DMS153 (cell line): Measurements from ENCODE around the gene BCL11A.

Source experiments
- DNase-seq: peaks from one replicate; lab custom pipeline; 2025; lab: John Stamatoyannopoulos, UW

BCL11A gene

GRCh38 chr2:60553495-60554073 lies at the start of gene BCL11A:
TSS of gene BCL11A (minus strand) at chr2:60553654. CDS start at chr2:60553270, 384 bp downstream.
- peak; percentile 71 for DNase-seq

- DNase-seq: no peak
These were observed 49.5 kb upstream of the BCL11A start for GRCh38 chr2:60602828-60603532.

DNA sequence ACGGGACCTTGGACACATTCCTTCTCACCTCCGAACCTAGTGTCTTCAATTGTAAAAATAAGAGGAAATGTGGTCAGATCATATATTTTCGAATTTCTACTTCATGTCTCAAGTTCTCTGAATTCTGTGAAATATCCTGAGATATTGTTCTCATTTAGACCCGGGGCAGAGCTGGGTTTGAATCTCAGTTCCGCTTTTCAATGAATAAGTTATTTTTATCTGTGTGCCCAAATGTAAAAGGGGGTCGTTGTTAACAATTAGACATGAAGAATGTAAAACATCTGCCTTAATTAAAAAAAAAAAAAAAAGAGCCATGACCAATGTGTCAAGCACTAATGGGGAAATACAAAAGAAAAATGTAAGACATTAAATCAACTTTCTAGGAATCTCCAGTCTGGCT lies 48.9 kb upstream of the BCL11A start:
- DNase-seq: no peak

- no peak for DNase-seq
These were observed 44.8 kb upstream of the BCL11A start for GRCh38 chr2:60598271-60598670.

DNA sequence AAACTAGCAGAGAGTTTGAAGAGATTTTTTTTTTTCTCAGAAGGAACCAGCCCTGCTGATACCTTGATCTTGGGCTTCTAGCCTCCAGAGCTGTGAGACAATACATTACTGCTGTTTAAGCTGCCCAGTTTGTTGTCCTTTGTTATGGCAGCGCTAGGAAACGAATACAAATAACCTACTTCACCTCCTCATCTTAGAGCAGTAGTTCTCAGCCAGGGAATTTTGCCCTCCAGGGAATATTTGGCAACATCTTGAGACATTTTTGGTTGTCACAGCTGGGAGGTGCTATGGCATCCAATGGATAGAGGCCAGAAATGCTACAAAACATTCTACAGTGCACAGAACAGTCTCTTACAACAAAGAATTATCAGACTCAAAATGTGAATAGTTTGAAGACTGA lies 43.9 kb upstream of the BCL11A start:
- no peak for DNase-seq

- DNase-seq: no peak
These were observed 43.0 kb upstream of the BCL11A start for GRCh38 chr2:60596411-60596810.

GRCh38 chr2:60595953-60596352 lies 42.5 kb upstream of the BCL11A start:
- DNase-seq: no peak

- DNase-seq: no peak
These were observed 35.6 kb upstream of the BCL11A start for GRCh38 chr2:60589104-60589503.

DNA sequence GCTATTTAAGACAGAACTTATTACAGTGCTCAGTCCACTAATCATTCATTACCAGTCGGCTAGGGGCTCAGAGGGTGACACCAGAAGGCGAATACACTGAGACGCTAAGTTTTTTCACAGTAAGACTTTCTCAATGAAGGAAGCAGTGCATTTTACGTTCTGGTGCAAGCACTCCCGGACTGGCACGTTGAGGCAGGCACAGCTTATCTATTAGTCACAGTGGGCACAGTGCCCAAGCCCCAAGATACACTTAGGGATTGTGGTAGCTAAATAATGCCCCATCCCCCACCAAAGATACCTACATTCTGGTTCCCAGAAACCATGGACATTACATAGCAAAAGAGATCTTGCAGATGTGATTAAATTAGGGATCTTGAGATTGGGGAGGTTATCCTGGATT lies 32.6 kb upstream of the BCL11A start:
- no peak for DNase-seq

DNA sequence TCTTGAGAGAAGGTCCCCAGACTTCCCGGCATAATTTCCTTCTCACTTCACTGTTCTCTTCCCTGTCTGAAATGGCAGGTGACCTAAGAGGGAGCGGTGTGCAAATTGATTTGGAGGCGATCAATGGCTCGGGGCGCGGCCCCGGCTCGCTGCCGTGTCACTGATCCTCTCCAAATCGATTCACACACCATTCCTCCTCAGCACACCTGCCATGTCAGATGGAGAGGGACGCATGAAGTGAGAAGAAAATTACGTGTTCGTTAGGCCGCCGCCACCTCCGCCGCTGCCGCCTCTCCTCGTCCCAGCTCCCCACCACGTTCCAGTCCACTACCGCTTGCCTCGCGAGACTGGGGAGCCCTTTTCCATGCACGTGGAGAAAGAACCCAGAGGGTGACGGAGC lies 31.8 kb upstream of the BCL11A start:
- no peak for DNase-seq

DNA sequence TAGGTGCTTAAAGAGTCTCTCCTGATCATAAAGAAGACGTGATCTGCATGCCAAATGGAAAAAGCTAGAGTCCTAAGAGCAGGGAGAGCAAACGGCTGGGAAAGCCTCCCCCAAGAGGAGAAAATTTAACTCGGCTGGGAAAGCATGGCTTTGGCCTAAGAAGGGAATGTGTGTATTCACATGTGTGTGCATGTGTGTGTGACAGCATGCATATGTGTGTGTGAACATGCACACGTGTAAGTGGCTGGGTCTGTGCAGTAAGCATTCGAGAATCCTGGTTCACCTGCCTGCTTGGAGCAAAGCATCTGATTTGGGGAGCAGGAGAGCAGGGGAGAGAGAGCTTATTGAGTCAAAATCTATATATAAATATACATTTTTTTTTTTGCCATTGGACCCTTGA lies 30.1 kb upstream of the BCL11A start:
- no peak for DNase-seq

GRCh38 chr2:60581433-60582282 lies 28.2 kb upstream of the BCL11A start:
- peak; percentile 55 for DNase-seq

DNA sequence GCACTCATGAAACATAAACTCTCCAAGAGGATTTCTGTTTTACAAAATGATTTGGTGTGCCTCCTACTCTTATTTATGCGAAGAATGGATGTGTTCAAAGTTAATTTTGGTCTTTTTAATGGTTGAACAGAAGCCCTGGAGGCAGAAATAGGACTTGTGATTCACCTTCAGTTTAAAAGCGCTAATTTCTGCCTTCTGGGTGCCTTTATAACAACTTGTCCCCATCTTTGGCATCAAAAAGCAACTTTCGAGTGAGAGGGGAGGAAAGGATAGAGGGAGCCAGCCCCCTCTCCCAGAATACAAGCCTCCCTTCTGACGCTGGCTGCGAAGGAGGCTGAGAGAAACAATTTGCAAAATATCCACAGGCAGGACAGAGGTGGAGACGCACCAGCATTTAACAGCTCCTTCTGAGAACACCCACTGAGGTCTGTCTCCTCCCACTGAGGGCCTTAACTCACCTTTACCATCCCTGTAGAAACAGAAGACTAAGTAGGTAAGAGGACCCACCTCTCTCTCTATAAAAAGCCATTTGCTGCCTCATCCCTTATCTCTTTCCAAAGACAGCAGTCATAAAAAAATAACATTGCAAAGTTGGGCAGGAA lies 24.3 kb upstream of the BCL11A start:
- no peak for DNase-seq

DNA sequence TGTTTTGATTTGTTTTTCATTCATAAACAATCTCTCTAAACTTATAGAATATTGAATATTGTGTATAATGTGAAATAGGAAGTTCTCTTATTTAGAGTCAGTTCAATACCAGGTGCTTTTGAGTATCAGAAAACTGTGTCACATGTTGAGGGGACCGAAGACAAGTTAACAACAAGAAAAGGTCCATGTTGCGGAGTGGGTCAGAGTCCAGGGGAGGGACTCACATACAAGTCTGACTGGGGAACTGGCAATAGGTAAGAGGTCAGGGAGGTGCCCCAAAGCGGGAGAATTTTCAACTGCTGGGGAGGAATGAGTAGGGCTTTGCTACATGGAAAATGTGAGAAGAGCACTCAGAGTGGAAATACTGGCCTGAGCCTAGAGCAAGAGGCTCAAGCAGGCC lies 19.8 kb upstream of the BCL11A start:
- no peak for DNase-seq

- DNase-seq: no peak
These were observed 16.8 kb upstream of the BCL11A start for GRCh38 chr2:60570251-60570650.

DNA sequence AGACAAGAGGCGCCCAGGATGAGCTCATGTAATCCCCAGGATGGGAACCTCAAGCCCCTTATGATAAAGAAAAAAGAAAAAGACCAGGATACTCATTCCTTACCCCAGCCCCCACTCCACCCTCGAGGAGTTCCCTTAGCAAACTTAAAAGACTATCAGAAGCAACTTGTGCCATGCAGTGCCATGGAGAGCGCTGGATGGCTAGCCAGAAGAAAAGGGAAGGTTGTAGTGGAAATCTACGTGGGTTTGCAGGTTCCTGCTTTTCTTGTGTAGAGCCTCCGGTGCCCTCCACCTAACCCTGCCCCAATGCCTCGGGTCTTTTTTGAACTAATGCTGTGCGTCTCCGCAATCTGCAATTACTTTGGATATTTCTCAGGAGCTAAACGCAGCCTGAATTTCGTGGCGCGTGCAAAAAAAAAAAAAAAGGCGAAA lies 16.2 kb upstream of the BCL11A start:
- DNase-seq: no peak

- no peak for DNase-seq
These were observed 14.7 kb upstream of the BCL11A start for GRCh38 chr2:60567919-60568768.

DNA sequence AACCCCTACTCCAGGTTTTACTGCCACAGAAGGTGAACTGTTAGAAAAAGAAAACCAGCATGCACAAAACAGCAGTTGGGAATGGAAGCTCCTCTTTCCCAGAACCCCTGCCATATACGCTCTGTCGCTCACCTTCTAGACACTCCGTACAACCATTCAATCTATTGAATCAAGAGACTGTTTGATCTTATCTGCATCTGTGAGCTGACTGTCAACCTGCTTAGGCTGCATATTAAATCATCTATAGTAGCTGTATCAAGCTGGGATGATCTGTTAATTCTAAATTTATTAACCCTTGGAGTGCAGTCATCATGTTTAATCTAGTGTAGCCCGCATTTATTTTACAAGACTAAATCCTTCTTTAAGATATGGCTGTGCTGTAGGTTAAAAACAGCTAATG lies 13.6 kb upstream of the BCL11A start:
- no peak for DNase-seq

DNA sequence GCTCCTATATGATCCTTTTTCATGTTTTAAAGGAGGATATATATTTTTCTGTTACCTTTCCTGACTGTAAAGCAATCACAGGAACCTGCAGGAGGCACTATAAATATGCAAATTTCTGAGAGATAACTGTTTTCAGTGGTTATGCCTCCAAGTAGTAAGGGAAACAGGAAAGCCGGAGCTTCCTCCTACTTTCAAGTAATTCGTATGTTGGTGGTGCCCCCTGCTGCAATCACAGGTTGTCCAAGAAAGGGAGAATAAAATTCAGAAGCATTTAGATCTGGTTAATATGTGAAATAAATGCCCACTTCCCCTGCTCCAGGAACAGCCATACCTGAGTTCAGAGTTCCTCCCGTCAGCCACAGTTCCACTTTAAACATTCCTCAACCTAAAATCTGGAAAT lies 12.0 kb upstream of the BCL11A start:
- DNase-seq: no peak

DNA sequence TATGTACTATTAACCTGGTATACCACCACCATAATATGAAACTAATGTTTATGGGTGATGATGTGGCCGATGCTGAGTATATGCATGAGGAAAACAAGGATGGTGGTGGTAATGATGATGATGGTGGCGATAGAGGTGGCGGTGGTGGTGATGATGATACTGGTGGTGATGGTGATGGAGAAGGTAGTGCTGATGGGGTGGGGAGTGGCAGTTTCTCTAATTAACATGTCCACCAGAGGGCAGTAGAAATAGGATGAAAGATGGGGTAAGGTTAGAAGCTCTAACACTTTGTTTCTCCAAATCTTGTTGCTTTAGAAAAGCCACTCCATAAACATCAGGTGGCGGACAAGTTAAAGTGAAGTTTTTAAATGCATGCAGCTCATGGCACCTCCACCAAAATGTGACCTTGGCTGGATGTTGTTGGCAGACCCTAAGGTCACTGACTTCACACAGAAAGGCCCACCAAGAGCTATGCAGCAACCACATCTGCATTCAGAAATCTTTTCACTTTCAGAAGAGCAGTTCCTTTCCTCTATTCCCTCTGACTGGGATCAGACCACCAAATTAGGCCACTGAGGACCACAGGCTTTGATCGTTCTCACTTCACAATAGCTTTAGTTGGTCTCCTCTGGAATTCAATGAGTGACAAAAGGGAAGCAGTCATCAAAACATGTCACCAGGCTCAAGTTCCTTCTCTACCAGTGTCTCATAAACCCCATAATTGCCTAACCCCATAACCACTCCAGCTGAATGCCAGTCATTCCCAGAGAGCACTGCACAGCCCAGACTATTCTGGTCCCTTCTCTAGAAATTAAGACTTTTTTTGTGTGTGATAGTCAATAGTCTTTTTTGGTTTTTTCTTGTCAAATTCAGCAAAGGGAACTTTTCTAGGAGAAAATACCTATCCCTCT lies 7.5 kb upstream of the BCL11A start:
- DNase-seq: no peak

DNA sequence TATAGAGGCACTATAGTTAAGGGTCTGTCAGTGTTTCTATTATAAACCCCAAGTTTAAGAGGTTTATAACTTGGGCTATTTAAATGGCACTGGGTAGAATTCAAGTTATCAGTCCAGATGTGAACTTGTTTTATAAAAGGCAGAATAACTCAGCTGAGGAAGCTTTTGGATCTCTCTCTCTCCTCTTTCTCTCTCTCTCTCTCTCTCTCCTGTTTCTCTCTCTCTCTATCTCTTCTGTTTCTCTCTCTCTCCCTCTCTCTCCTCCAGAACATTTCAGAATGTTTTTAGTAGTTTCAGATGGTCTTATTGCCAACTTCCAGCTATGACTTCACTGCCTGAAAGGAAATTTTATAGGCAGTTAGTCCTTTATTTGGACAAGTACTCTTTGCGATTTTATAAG lies 6.4 kb upstream of the BCL11A start:
- no peak for DNase-seq
